ENCODE results near the gene YWHAG. TPM values are rescaled to one million over a fixed set of nuclear protein-coding genes. Genes with fewer than 3 reads are reported as not detected.

The YWHAG gene
- total RNA-seq, 1 experiment from 2014 or later = 241 TPM

GRCh38 chr7:76371396-76371795, 12.6 kb upstream of the YWHAG start:
- no peak overlapping the region; a peak in 1 of 7 replicates for H3K27ac Mint-ChIP-seq
- H4K5ac ChIP-seq (ENCODE audit: insufficient read length, low read depth, low read length) = no peak overlapping the region
- no peak overlapping the region for H4K91ac ChIP-seq (ENCODE audit: insufficient read length, low read depth, low read length)
- H3K56ac ChIP-seq (ENCODE audit: insufficient read length, low read depth, low read length) = no peak overlapping the region
- no peaks in the 10 kb centered on the region for H3K79me1 ChIP-seq (ENCODE audit: insufficient read depth, low read depth, low read length, poor library complexity, severe bottlenecking)
- H2BK5ac ChIP-seq (ENCODE audit: insufficient read length, low read length) = no peak overlapping the region
- H3T11ph ChIP-seq (ENCODE audit: low read length) = no peak overlapping the region
- H3K79me2 ChIP-seq (ENCODE audit: insufficient read depth, low read length) = no peaks in the 10 kb centered on the region
- no peak overlapping the region for H2BK12ac ChIP-seq (ENCODE audit: insufficient read length, low read depth, low read length)
- no peak overlapping the region for H2BK15ac ChIP-seq (ENCODE audit: low read depth, low read length)
- no peak overlapping the region for H3K4ac ChIP-seq (ENCODE audit: low read depth, low read length)
- no peaks in the 10 kb centered on the region for H3K27me3 ChIP-seq (ENCODE audit: insufficient read depth, low read length)
- no CpG with 5 or more reads among the region's 3 CpGs for WGBS (ENCODE audit: extremely low coverage, insufficient read length, low lambda C conversion rate)
- TF ChIP-seq CTCF (conservative IDR thresholded peaks at IDR 0.05) = no peak
- no peaks in the 10 kb centered on the region for H3K23me2 ChIP-seq (ENCODE audit: insufficient read length, low read depth, low read length, poor library complexity, severe bottlenecking)
- H3K9ac ChIP-seq (ENCODE audit: extremely low read depth, insufficient read length, low read length) = no peak overlapping the region
- no peaks in the 10 kb centered on the region; a peak in 1 of 5 replicates for H3K9me3 Mint-ChIP-seq
- no peak overlapping the region for H4K8ac ChIP-seq (replicated peaks; ENCODE audit: insufficient read length, low read depth, low read length)
- H3K36me3 Mint-ChIP-seq (ENCODE audit: insufficient read depth in 1 of 3, low read depth in 3 of 3) = peaks cover 0 to 4% (median 0%) of the 10 kb centered on the region in 3 experiments; a peak in 2 of 7 replicates
- H3K4me2 ChIP-seq (ENCODE audit: insufficient read depth, insufficient read length, low read length) = no peak overlapping the region
- no peaks in the 10 kb centered on the region for H4K20me1 ChIP-seq (ENCODE audit: control insufficient read depth, insufficient read depth, insufficient read length)
- H3K4me1 Mint-ChIP-seq = peaks cover 10 to 12% of the 10 kb centered on the region in 2 experiments; a peak in 3 of 4 replicates
- H3K18ac ChIP-seq (ENCODE audit: insufficient read length, low read depth, low read length) = no peak overlapping the region
- H2BK20ac ChIP-seq (ENCODE audit: low read depth, low read length, poor library complexity, severe bottlenecking) = no peak overlapping the region
- no peak overlapping the region for H3K27ac ChIP-seq (ENCODE audit: insufficient read length, low read depth, low read length)
- no peak for DNase-seq
- H2AK5ac ChIP-seq (ENCODE audit: insufficient read length, low read length) = no peak overlapping the region
- no peaks in the 10 kb centered on the region for H3K9me3 ChIP-seq (ENCODE audit: control insufficient read depth, low read depth, low read length)
- peaks cover 6% of the 10 kb centered on the region for H3K27me3 Mint-ChIP-seq (ENCODE audit: low read depth)
- no peak overlapping the region for H2BK120ac ChIP-seq (ENCODE audit: low read depth, low read length, poor library complexity, severe bottlenecking)
- no peak overlapping the region for H3K23ac ChIP-seq (ENCODE audit: insufficient read length, low read depth, low read length)
- H3K4me3 Mint-ChIP-seq = no peak overlapping the region
- no peak overlapping the region for H2AFZ ChIP-seq (ENCODE audit: low read length)
- H3K4me1 ChIP-seq (ENCODE audit: insufficient read depth, low read length) = no peaks in the 10 kb centered on the region
- no peak overlapping the region for H3K14ac ChIP-seq (ENCODE audit: insufficient read depth, low read length)
